Calu3 (cell line): Measurements from ENCODE around the gene MTERF4. TPM values are rescaled to one million over a fixed set of nuclear protein-coding genes. Genes with fewer than 3 reads are reported as not detected.

Experiments used
- BruUV-seq: library from RNA; stranded (reverse); fragments of 400-500 nt; replicated peaks from 2 replicates; lab custom pipeline; 2021; lab: Mats Ljungman, UMichigan
- CTCF ChIA-PET: fragments of 300-600 bp; sonication (Branson Sonifier 250); formaldehyde crosslinking; loops from one replicate; lab custom pipeline; 2022; ENCODE audit warnings: antibody characterized with exemption; lab: Charles Lee
- DNase-seq: peaks from one replicate; pipeline ENCODE4 v3.0.0; 2022
- H3K27ac Mint-ChIP-seq: one replicate; pipeline ENCODE4 v1.8.0; 2022; ENCODE audit warnings: mixed read lengths; ENCODE audit not compliant: unreplicated experiment
- H3K27me3 Mint-ChIP-seq: one replicate; pipeline ENCODE4 v1.8.0; 2022; ENCODE audit warnings: mixed read lengths; ENCODE audit not compliant: unreplicated experiment
- H3K36me3 Mint-ChIP-seq: one replicate; pipeline ENCODE4 v1.8.0; 2022; ENCODE audit warnings: mild to moderate bottlenecking, moderate library complexity, mixed read lengths; ENCODE audit not compliant: insufficient read depth, unreplicated experiment
- H3K4me1 Mint-ChIP-seq: one replicate; pipeline ENCODE4 v1.8.0; 2022; ENCODE audit warnings: mild to moderate bottlenecking, low read depth, mixed read lengths; ENCODE audit not compliant: unreplicated experiment
- H3K4me3 Mint-ChIP-seq: one replicate; pipeline ENCODE4 v1.8.0; 2022; ENCODE audit warnings: mild to moderate bottlenecking, low read depth, moderate library complexity, mixed read lengths; ENCODE audit not compliant: unreplicated experiment
- H3K9me3 Mint-ChIP-seq: one replicate; pipeline ENCODE4 v1.8.0; 2022; ENCODE audit warnings: low read depth, mixed read lengths; ENCODE audit not compliant: unreplicated experiment
- CTCF ChIP-seq: fragments of 200-600 bp; IDR thresholded peaks from one replicate; pipeline ENCODE4 v1.8.0; 2022; ENCODE audit warnings: antibody characterized with exemption; ENCODE audit not compliant: unreplicated experiment
- intact Hi-C: fragments of 100-400 bp; cut with micrococcal nuclease; formaldehyde crosslinking; loops from one replicate; pipeline ENCODE4 v1.10.0; 2022; ENCODE audit not compliant: unreplicated experiment
- total RNA-seq: library from RNA; stranded (reverse); gene quantifications from 2 replicates; pipeline ENCODE4 v1.2.3, GENCODE V29; 2022

MTERF4 gene
- total RNA-seq, 1 experiment from 2014 or later = 33.6 TPM

DNA sequence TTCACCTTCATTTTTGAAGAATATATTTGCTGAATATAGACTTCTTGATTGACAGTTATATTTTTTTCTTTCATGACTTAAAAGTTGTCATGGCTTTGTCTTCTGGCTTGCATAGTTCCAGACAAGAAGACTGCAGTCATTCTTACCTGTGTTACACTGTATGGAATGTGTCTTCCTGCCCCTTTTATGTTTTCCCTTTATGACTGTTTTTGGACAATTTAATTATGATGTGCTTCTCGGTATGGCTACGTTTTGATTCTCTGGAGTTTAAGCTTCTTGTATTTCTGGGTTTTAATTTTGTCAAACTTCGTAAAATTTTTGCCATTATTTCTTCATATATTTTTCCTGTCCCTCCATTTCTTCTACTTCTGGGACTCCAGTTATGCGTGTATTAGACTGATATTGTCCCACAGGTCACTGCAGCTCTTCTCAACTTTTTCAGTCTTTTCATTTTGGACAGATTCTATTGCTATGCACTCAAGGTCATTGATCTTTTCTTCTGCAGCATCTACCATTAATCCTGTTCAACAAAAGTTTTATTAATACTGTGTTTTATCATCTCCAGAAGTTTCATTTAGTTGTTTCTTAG lies 17.1 kb downstream of the MTERF4 start:
- Mint-ChIP-seq H3K36me3 (peaks cover 11% of the 10 kb centered on the region), H3K27ac (no peak overlapping the region), H3K4me3 (no peak overlapping the region), H3K27me3 (no peaks in the 10 kb centered on the region), H3K4me1 (no peaks in the 10 kb centered on the region), H3K9me3 (no peaks in the 10 kb centered on the region)
- no peak for TF ChIP-seq CTCF
- intact Hi-C loops = no loop called here
- no TSS peak for BruUV-seq
- CTCF ChIA-PET = no interaction called here
- DNase-seq = no peak

- no peaks in the 10 kb centered on the region for H3K27me3 Mint-ChIP-seq
- no peaks in the 10 kb centered on the region for H3K4me1 Mint-ChIP-seq
- no peak overlapping the region for H3K4me3 Mint-ChIP-seq
- CTCF ChIA-PET = no interaction called here
- intact Hi-C loops = no loop called here
- peaks cover 4% of the 10 kb centered on the region for H3K36me3 Mint-ChIP-seq
- no TSS peak for BruUV-seq
- no peak for DNase-seq
- H3K9me3 Mint-ChIP-seq = no peaks in the 10 kb centered on the region
- H3K27ac Mint-ChIP-seq = no peak overlapping the region
- TF ChIP-seq CTCF = no peak
Measured at GRCh38 chr2:241083091-241083415, 19.0 kb downstream of the MTERF4 start.

- Mint-ChIP-seq H3K9me3 (no peaks in the 10 kb centered on the region), H3K27ac (no peak overlapping the region), H3K4me3 (no peak overlapping the region), H3K27me3 (no peaks in the 10 kb centered on the region), H3K4me1 (no peaks in the 10 kb centered on the region), H3K36me3 (no peaks in the 10 kb centered on the region)
- DNase-seq = no peak
- CTCF ChIA-PET = interaction anchor here (0.6 kb wide), 1 partner anchor 184 kb away, joined by 3 read pairs; no protein-coding TSS in a partner anchor
- intact Hi-C loops = no loop called here
- no TSS peak for BruUV-seq
- TF ChIP-seq CTCF = no peak
Measured at GRCh38 chr2:241082341-241083090, 19.6 kb downstream of the MTERF4 start.

GRCh38 chr2:241081643-241082340 lies 20.3 kb downstream of the MTERF4 start:
- BruUV-seq = no TSS peak
- Mint-ChIP-seq H3K9me3 (no peaks in the 10 kb centered on the region), H3K4me3 (no peak overlapping the region), H3K27ac (no peak overlapping the region), H3K36me3 (no peaks in the 10 kb centered on the region), H3K4me1 (no peaks in the 10 kb centered on the region), H3K27me3 (no peaks in the 10 kb centered on the region)
- CTCF ChIA-PET = interaction anchor here (0.6 kb wide), 1 partner anchor 183 kb away, joined by 3 read pairs; no protein-coding TSS in a partner anchor
- no peak for TF ChIP-seq CTCF
- intact Hi-C loops = no loop called here
- DNase-seq = no peak
